Karpas-422 (cell line): ENCODE data around the gene RAI2. TPM values are rescaled to one million over a fixed set of nuclear protein-coding genes. Genes with fewer than 3 reads are reported as not detected.

Source experiments
- DNase-seq: peaks from one replicate; pipeline ENCODE4 v3.0.0-alpha.2; 2015
- H2AFZ ChIP-seq: fragments of 200-600 bp; sonication (generic); 2 replicates; pipeline ENCODE4 v1.6.1; 2014; ENCODE audit warnings: antibody characterized with exemption, low read length, mixed read lengths
- H3K27ac ChIP-seq: fragments of 200-600 bp; sonication (generic); 2 replicates; pipeline ENCODE4 v1.5.1; 2014; ENCODE audit warnings: mild to moderate bottlenecking, low read length, moderate library complexity
- H3K27me3 ChIP-seq: fragments of 200-600 bp; sonication (generic); 2 replicates; pipeline ENCODE4 v1.6.1; 2014; ENCODE audit warnings: low read length, mixed read lengths
- H3K36me3 ChIP-seq: fragments of 200-600 bp; sonication (generic); 2 replicates; pipeline ENCODE4 v1.6.1; 2014; ENCODE audit warnings: low read length, mixed read lengths; ENCODE audit not compliant: insufficient read depth
- H3K4me1 ChIP-seq: fragments of 200-600 bp; sonication (generic); 2 replicates; pipeline ENCODE4 v1.6.1; 2014; ENCODE audit warnings: mild to moderate bottlenecking, low read length, mixed read lengths
- H3K4me2 ChIP-seq: fragments of 200-600 bp; sonication (generic); 2 replicates; pipeline ENCODE4 v1.6.1; 2014; ENCODE audit warnings: low read length, low read depth, mild to moderate bottlenecking; ENCODE audit not compliant: poor library complexity, severe bottlenecking
- H3K4me3 ChIP-seq: fragments of 200-600 bp; sonication (generic); 2 replicates; pipeline ENCODE4 v1.5.1; 2014; ENCODE audit warnings: mild to moderate bottlenecking, antibody characterized with exemption, low read length, mixed read lengths
- H3K79me2 ChIP-seq: fragments of 200-600 bp; sonication (generic); 2 replicates; pipeline ENCODE4 v1.6.1; 2014; ENCODE audit warnings: mild to moderate bottlenecking, low read length, mixed read lengths
- H3K9ac ChIP-seq: fragments of 200-600 bp; sonication (generic); 2 replicates; pipeline ENCODE4 v1.6.0; 2014; ENCODE audit warnings: low read length
- H3K9me2 ChIP-seq: fragments of 200-600 bp; sonication (generic), shearing (Covaris generic); replicated peaks from 2 replicates; pipeline ENCODE4 v1.6.0; 2014; ENCODE audit warnings: mild to moderate bottlenecking, low read length, moderate library complexity; ENCODE audit not compliant: insufficient read depth
- H3K9me3 ChIP-seq: fragments of 300-700, 200-600 bp; sonication (generic); 2 replicates; pipeline ENCODE4 v1.6.1; 2014; ENCODE audit warnings: low read length, mixed read lengths
- H4K20me1 ChIP-seq: fragments of 200-600 bp; sonication (generic); 2 replicates; pipeline ENCODE4 v1.6.1; 2014; ENCODE audit warnings: mild to moderate bottlenecking, antibody characterized with exemption, low read length, low read depth; ENCODE audit not compliant: insufficient read depth
- total RNA-seq: library from RNA; depleted of rRNA; stranded (reverse); fragments of >200 nt; shearing (Covaris generic); gene quantifications from 2 replicates; pipeline ENCODE4 v1.2.3, GENCODE V29; 2014; ENCODE audit warnings: low replicate concordance

Gene RAI2
- total RNA-seq, 1 experiment from 2014 or later = not detected

DNA sequence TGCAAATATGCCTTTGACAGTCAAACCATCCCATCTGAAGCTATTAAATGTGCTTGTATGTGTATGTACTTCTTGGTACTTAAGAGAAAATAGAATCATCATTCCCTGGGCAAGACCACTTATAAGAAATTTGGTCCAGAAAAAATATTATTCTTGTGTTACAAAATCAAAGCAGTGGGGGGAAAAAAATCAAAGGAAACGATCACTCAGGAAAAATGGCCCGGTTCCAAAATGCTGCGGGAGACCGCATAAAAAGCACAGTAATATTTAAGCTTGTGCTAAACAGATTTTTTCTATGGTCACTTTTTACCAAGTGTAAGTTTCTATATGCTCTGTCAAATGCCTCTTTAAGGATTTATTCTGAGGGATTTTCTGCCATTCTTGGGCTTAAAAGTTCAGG, 36.1 kb downstream of the RAI2 start:
- H3K36me3 ChIP-seq = no peaks in the 10 kb centered on the region
- no peaks in the 10 kb centered on the region for H3K27me3 ChIP-seq
- H3K9ac ChIP-seq = no peak overlapping the region
- no peaks in the 10 kb centered on the region for H3K79me2 ChIP-seq
- no peak overlapping the region for H2AFZ ChIP-seq
- no peaks in the 10 kb centered on the region for H4K20me1 ChIP-seq
- H3K9me2 ChIP-seq = no peaks in the 10 kb centered on the region
- DNase-seq = no peak
- H3K27ac ChIP-seq = no peak overlapping the region
- H3K4me3 ChIP-seq = no peak overlapping the region
- no peaks in the 10 kb centered on the region for H3K4me1 ChIP-seq
- no peak overlapping the region for H3K4me2 ChIP-seq
- no peaks in the 10 kb centered on the region for H3K9me3 ChIP-seq

DNA sequence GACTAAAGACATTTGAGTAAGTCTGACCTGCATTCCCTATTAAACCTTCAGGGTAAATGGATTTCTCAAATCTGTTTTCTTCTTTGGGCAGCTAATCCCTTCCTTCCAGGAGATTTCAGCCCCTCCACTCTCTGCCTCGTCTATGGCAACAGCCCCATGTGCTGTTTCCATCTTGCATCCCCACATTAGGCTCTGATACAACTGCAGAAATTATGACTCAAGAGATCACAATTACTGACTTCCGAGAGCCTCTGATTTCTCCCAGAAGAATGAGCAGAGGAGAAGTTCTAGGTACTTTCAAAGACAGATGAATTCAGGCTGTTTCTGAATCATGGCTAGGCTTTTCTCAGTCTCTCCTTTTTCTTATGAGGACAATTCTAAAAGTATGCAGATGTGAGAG, 38.7 kb downstream of the RAI2 start:
- Histone ChIP-seq H3K9ac (no peak overlapping the region), H3K27me3 (no peaks in the 10 kb centered on the region), H3K4me3 (no peak overlapping the region), H3K79me2 (no peaks in the 10 kb centered on the region), H3K9me3 (no peaks in the 10 kb centered on the region), H3K4me2 (no peak overlapping the region), H2AFZ (no peak overlapping the region), H3K27ac (no peak overlapping the region), H3K4me1 (no peaks in the 10 kb centered on the region), H3K36me3 (no peaks in the 10 kb centered on the region), H4K20me1 (no peaks in the 10 kb centered on the region), H3K9me2 (no peaks in the 10 kb centered on the region)
- DNase-seq = no peak

DNA sequence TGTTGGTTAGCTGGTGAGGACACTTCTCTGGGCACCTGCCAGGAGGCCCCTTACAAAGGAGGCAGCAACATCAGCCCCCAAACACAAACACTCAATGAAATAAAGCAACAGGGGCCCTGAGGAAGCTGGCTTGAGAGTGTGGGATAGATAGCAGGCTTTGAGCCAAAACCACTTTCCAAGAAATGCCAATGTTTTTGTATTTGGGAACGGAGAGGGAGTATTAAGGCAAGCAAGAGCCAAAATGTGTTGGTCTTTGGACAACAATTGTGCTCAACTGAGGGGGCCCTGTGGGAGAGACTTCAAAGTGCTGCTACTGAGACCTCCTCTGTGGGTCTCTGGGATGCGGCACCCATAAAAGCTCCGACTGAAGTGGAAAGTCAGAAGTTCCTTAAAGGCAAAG, 41.0 kb downstream of the RAI2 start:
- H4K20me1 ChIP-seq = no peaks in the 10 kb centered on the region
- no peaks in the 10 kb centered on the region for H3K27me3 ChIP-seq
- H3K4me3 ChIP-seq = no peak overlapping the region
- no peaks in the 10 kb centered on the region for H3K4me1 ChIP-seq
- no peak overlapping the region for H3K9ac ChIP-seq
- H3K4me2 ChIP-seq = no peak overlapping the region
- no peaks in the 10 kb centered on the region for H3K36me3 ChIP-seq
- no peaks in the 10 kb centered on the region for H3K9me2 ChIP-seq
- H3K79me2 ChIP-seq = no peaks in the 10 kb centered on the region
- no peak overlapping the region for H3K27ac ChIP-seq
- no peaks in the 10 kb centered on the region for H3K9me3 ChIP-seq
- H2AFZ ChIP-seq = no peak overlapping the region
- DNase-seq = no peak

- Histone ChIP-seq H3K4me3 (no peak overlapping the region), H4K20me1 (no peaks in the 10 kb centered on the region), H3K36me3 (no peaks in the 10 kb centered on the region), H3K9me2 (no peaks in the 10 kb centered on the region), H3K27ac (no peak overlapping the region), H3K4me1 (no peaks in the 10 kb centered on the region), H3K27me3 (no peaks in the 10 kb centered on the region), H3K79me2 (no peaks in the 10 kb centered on the region), H3K9me3 (no peaks in the 10 kb centered on the region), H3K9ac (no peak overlapping the region), H3K4me2 (no peak overlapping the region), H2AFZ (no peak overlapping the region)
- no peak for DNase-seq
Observed at GRCh38 chrX:17818726-17819125, 42.4 kb downstream of the RAI2 start.

- no peak overlapping the region for H3K4me3 ChIP-seq
- no peaks in the 10 kb centered on the region for H4K20me1 ChIP-seq
- no peaks in the 10 kb centered on the region for H3K9me3 ChIP-seq
- H3K4me1 ChIP-seq = no peaks in the 10 kb centered on the region
- no peaks in the 10 kb centered on the region for H3K9me2 ChIP-seq
- DNase-seq = no peak
- no peaks in the 10 kb centered on the region for H3K79me2 ChIP-seq
- H3K36me3 ChIP-seq = no peaks in the 10 kb centered on the region
- H3K27ac ChIP-seq = no peak overlapping the region
- H3K27me3 ChIP-seq = no peaks in the 10 kb centered on the region
- no peak overlapping the region for H2AFZ ChIP-seq
- H3K4me2 ChIP-seq = no peak overlapping the region
- no peak overlapping the region for H3K9ac ChIP-seq
Observed at GRCh38 chrX:17817251-17817650, 43.8 kb downstream of the RAI2 start.

DNA sequence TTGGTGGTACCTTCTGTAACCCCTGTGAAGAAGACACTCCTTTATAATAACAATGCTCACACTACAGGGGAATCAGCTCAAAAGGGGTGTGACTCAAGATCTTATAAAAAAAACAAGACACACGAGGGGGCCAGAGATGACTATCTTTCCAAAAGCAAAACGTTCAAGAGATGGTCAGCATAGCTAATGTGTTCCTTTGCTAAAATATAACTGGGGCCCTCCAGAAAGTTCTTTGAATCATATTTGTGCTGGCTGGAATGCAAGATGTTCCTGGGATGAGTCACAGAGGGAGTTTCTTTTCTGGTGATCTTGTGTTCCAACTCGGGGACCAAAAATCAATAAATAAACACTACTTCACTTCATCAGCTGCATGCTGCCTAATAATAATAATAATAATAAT, 46.5 kb downstream of the RAI2 start:
- no peak overlapping the region for H3K4me3 ChIP-seq
- no peaks in the 10 kb centered on the region for H3K36me3 ChIP-seq
- no peak overlapping the region for H3K4me2 ChIP-seq
- no peaks in the 10 kb centered on the region for H3K79me2 ChIP-seq
- H3K9ac ChIP-seq = no peak overlapping the region
- no peaks in the 10 kb centered on the region for H3K4me1 ChIP-seq
- no peaks in the 10 kb centered on the region for H3K9me2 ChIP-seq
- DNase-seq = no peak
- H4K20me1 ChIP-seq = no peaks in the 10 kb centered on the region
- H3K27ac ChIP-seq = no peak overlapping the region
- no peaks in the 10 kb centered on the region for H3K9me3 ChIP-seq
- H3K27me3 ChIP-seq = no peaks in the 10 kb centered on the region
- H2AFZ ChIP-seq = no peak overlapping the region

- H3K9me2 ChIP-seq = no peaks in the 10 kb centered on the region
- no peak overlapping the region for H3K4me2 ChIP-seq
- no peak for DNase-seq
- H3K27me3 ChIP-seq = no peaks in the 10 kb centered on the region
- no peak overlapping the region for H3K4me3 ChIP-seq
- H3K4me1 ChIP-seq = no peaks in the 10 kb centered on the region
- no peak overlapping the region for H3K27ac ChIP-seq
- H2AFZ ChIP-seq = no peak overlapping the region
- no peaks in the 10 kb centered on the region for H3K79me2 ChIP-seq
- H3K9ac ChIP-seq = no peak overlapping the region
- no peaks in the 10 kb centered on the region for H3K9me3 ChIP-seq
- H4K20me1 ChIP-seq = no peaks in the 10 kb centered on the region
- H3K36me3 ChIP-seq = no peaks in the 10 kb centered on the region
Observed at GRCh38 chrX:17814059-17814458, 47.0 kb downstream of the RAI2 start.

GRCh38 chrX:17813277-17813676, 47.8 kb downstream of the RAI2 start:
- H3K4me3 ChIP-seq = no peak overlapping the region
- no peak overlapping the region for H2AFZ ChIP-seq
- H3K9ac ChIP-seq = no peak overlapping the region
- no peaks in the 10 kb centered on the region for H4K20me1 ChIP-seq
- no peaks in the 10 kb centered on the region for H3K79me2 ChIP-seq
- no peak overlapping the region for H3K4me2 ChIP-seq
- H3K36me3 ChIP-seq = no peaks in the 10 kb centered on the region
- H3K27ac ChIP-seq = no peak overlapping the region
- H3K4me1 ChIP-seq = no peaks in the 10 kb centered on the region
- H3K9me3 ChIP-seq = no peaks in the 10 kb centered on the region
- no peak for DNase-seq
- no peaks in the 10 kb centered on the region for H3K9me2 ChIP-seq
- H3K27me3 ChIP-seq = no peaks in the 10 kb centered on the region

DNA sequence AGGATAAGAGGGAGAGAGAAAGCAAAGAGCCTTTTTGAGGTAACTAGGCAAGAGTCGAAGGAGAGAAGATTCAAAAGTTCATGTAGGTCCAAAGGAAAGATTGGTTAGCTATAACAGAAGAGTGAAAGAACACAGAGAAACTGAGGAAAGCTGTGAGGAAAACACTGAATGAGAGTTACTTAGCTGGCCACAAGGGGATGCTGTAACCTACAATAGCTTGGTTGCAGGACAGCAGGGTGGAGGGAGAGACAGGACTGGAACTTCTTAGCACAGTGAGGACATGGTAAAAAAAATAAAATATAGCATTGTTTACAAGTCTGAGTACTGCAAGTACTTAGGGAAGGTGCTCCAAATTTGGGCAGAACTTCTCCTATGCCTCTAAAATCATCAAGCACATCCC, 48.3 kb downstream of the RAI2 start:
- H3K79me2 ChIP-seq = no peaks in the 10 kb centered on the region
- H2AFZ ChIP-seq = no peak overlapping the region
- no peaks in the 10 kb centered on the region for H3K36me3 ChIP-seq
- H3K4me3 ChIP-seq = no peak overlapping the region
- no peak overlapping the region for H3K27ac ChIP-seq
- H3K9me2 ChIP-seq = no peaks in the 10 kb centered on the region
- H3K4me1 ChIP-seq = no peaks in the 10 kb centered on the region
- no peaks in the 10 kb centered on the region for H3K9me3 ChIP-seq
- no peaks in the 10 kb centered on the region for H4K20me1 ChIP-seq
- no peaks in the 10 kb centered on the region for H3K27me3 ChIP-seq
- no peak overlapping the region for H3K4me2 ChIP-seq
- peak; percentile 50 for DNase-seq
- H3K9ac ChIP-seq = no peak overlapping the region
